Loucy (cell line): ENCODE results near the gene PANK4.

Experiments
- H2AFZ ChIP-seq: fragments of 200-600 bp; sonication (generic); 2 replicates; pipeline ENCODE4 v1.6.0; 2016; ENCODE audit warnings: antibody characterized with exemption, mild to moderate bottlenecking, low read length, moderate library complexity
- H3F3A ChIP-seq: fragments of 200-600 bp; 2 replicates; pipeline ENCODE4 v1.6.0; 2016; ENCODE audit warnings: antibody characterized with exemption, low read depth, mild to moderate bottlenecking
- H3K27me3 ChIP-seq: fragments of 200-600 bp; sonication (generic); 2 replicates; pipeline ENCODE4 v1.6.1; 2014; ENCODE audit warnings: low read length, mild to moderate bottlenecking; ENCODE audit not compliant: insufficient read depth, poor library complexity, severe bottlenecking
- H3K36me3 ChIP-seq: fragments of 200-600 bp; sonication (generic); 2 replicates; pipeline ENCODE4 v1.6.1; 2016; ENCODE audit warnings: low read length; ENCODE audit not compliant: insufficient read depth
- H3K4me1 ChIP-seq: fragments of 200-600 bp; sonication (generic); 2 replicates; pipeline ENCODE4 v1.5.1; 2014; ENCODE audit warnings: low read length, mild to moderate bottlenecking; ENCODE audit not compliant: insufficient read depth, poor library complexity, severe bottlenecking
- H3K4me2 ChIP-seq: fragments of 200-600 bp; sonication (generic); 2 replicates; pipeline ENCODE4 v1.6.0; 2014; ENCODE audit warnings: antibody characterized with exemption, low read length, low read depth, mild to moderate bottlenecking; ENCODE audit not compliant: poor library complexity, severe bottlenecking
- H3K4me3 ChIP-seq: fragments of 200-600 bp; sonication (generic); 2 replicates; pipeline ENCODE4 v1.5.1; 2014; ENCODE audit warnings: low read length, mild to moderate bottlenecking, mixed read lengths; ENCODE audit not compliant: poor library complexity, severe bottlenecking
- H3K79me2 ChIP-seq: fragments of 200-600 bp; sonication (generic); 2 replicates; pipeline ENCODE4 v1.6.1; 2014; ENCODE audit warnings: low read length; ENCODE audit not compliant: insufficient read depth
- H3K9ac ChIP-seq: fragments of 200-600 bp; sonication (generic); 2 replicates; pipeline ENCODE4 v1.6.0; 2014; ENCODE audit warnings: mild to moderate bottlenecking, low read depth, low read length, moderate library complexity; ENCODE audit not compliant: poor library complexity, severe bottlenecking
- H3K9me2 ChIP-seq: fragments of 200-600 bp; sonication (generic); replicated peaks from 2 replicates; pipeline ENCODE4 v1.6.1; 2016; ENCODE audit warnings: low read depth, low read length, mixed read lengths
- H3K9me3 ChIP-seq: fragments of 200-600 bp; sonication (generic); 2 replicates; pipeline ENCODE4 v1.6.1; 2014; ENCODE audit warnings: mild to moderate bottlenecking, antibody characterized with exemption, low read length, low read depth; ENCODE audit not compliant: insufficient read depth
- H4K20me1 ChIP-seq: fragments of 200-600 bp; sonication (generic); 2 replicates; pipeline ENCODE4 v1.6.0; 2014; ENCODE audit warnings: antibody characterized with exemption, low read length, mild to moderate bottlenecking; ENCODE audit not compliant: insufficient read depth, poor library complexity, severe bottlenecking
- CTCF ChIP-seq: fragments of 200-600 bp; sonication (generic); conservative IDR thresholded peaks from 2 replicates; pipeline ENCODE4 v1.5.1; 2014; ENCODE audit warnings: mild to moderate bottlenecking, antibody characterized with exemption, low read length
- EZH2phosphoT487 ChIP-seq: fragments of 200-600 bp; IDR thresholded peaks from 2 replicates; pipeline ENCODE4 v1.6.1; 2018; ENCODE audit warnings: antibody characterized with exemption, mild to moderate bottlenecking, moderate library complexity, borderline replicate concordance

PANK4 gene

GRCh38 chr1:2535981-2536380 lies 9.6 kb upstream of the PANK4 start:
- Histone ChIP-seq H3K4me2 (no peak overlapping the region), H3K9me3 (no peaks in the 10 kb centered on the region)

DNA sequence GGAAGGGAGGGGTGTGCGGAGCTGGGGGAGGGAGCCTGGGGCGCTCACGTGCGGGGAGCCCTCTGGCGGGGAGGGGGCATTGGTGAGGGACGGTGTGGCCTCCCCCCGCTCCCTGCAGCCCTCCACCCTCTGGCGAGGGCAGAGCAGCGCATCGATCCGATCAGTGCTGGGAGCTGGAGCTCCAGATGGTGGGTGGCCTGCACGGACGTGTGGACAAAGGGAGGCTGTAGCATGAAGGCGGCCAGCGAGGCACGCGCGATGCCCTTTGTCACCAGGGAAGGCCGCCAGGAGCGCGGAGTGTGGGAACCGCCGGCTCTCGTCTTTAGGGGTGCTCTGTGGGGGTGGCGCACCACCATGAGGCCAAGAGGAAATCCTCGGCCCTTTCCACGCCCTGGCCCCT lies 9.1 kb upstream of the PANK4 start:
- Histone ChIP-seq H3K9ac (no peak overlapping the region), H3K36me3 (no peaks in the 10 kb centered on the region), H4K20me1 (no peaks in the 10 kb centered on the region), H3K9me3 (no peaks in the 10 kb centered on the region), H3K4me1 (no peaks in the 10 kb centered on the region), H3K9me2 (no peaks in the 10 kb centered on the region), H2AFZ (no peak overlapping the region), H3K79me2 (no peaks in the 10 kb centered on the region), H3K4me3 (no peak overlapping the region), H3K27me3 (no peaks in the 10 kb centered on the region), H3F3A (no peaks in the 10 kb centered on the region), H3K4me2 (no peak overlapping the region)
- TF ChIP-seq CTCF: no peak
- TF ChIP-seq EZH2phosphoT487: no peak

More at GRCh38 chr1:2535981-2536380, 9.6 kb upstream of the PANK4 start:
- Histone ChIP-seq H3F3A (no peaks in the 10 kb centered on the region), H3K36me3 (no peaks in the 10 kb centered on the region), H2AFZ (no peak overlapping the region), H3K9me2 (no peaks in the 10 kb centered on the region), H4K20me1 (no peaks in the 10 kb centered on the region), H3K4me1 (no peaks in the 10 kb centered on the region), H3K9ac (no peak overlapping the region), H3K4me3 (no peak overlapping the region), H3K79me2 (no peaks in the 10 kb centered on the region), H3K27me3 (no peaks in the 10 kb centered on the region)
- TF ChIP-seq CTCF (no peak), EZH2phosphoT487 (no peak)

DNA sequence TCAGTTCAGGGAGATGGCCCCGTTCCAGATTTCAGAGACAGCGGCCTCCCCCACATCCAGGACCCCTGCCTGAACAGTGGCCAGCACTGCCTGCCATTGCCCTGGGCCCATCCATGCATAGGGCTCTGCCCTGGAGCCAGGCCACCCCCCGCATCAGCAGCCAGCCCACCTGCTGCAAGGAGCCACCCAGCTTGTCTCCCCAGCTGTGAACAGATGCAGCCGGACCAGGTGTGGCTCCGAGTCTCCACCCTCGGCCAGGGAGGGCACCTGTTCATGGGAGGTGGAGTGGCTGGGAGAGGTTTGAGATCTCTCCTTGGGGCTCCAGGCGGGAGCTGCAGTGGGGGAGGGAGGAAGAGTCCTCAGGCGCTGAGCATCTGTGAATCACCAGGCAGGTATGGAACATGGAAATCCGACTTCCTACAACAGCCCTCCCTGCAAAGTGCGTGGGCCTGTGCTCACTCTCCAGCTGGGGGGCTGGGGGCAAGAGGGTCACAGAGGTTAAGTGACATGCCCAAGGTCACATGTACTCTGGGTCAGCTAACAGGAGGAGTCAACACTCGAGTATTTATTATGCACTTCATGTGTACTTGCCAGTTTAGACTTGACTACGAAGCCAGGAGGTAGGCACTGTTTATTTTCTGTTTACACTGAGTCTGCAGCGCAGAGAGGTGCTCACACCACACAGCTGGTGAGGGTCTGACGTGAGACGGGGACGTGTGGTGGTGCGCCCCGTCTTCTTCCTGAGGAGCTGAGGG lies 8.5 kb upstream of the PANK4 start:
- Histone ChIP-seq H3K27me3 (no peaks in the 10 kb centered on the region), H3K4me1 (no peaks in the 10 kb centered on the region), H3K9me2 (no peaks in the 10 kb centered on the region), H3K4me3 (no peak overlapping the region), H3K9me3 (no peaks in the 10 kb centered on the region), H3F3A (no peaks in the 10 kb centered on the region), H3K9ac (no peak overlapping the region), H3K36me3 (no peaks in the 10 kb centered on the region), H3K79me2 (no peaks in the 10 kb centered on the region), H4K20me1 (no peaks in the 10 kb centered on the region), H3K4me2 (no peak overlapping the region), H2AFZ (no peak overlapping the region)
- no peak for TF ChIP-seq EZH2phosphoT487
- no peak for TF ChIP-seq CTCF
